ENCODE data around the gene BATF2. TPM values are rescaled to one million over a fixed set of nuclear protein-coding genes. Genes with fewer than 3 reads are reported as not detected.

Gene BATF2
- total and polyA plus RNA-seq, 9 of the 15 experiments (the other 6 are each of a cell fraction or from before 2014, with no cell fraction given): 1.7 to 8.9 (median 6.4) TPM

DNA sequence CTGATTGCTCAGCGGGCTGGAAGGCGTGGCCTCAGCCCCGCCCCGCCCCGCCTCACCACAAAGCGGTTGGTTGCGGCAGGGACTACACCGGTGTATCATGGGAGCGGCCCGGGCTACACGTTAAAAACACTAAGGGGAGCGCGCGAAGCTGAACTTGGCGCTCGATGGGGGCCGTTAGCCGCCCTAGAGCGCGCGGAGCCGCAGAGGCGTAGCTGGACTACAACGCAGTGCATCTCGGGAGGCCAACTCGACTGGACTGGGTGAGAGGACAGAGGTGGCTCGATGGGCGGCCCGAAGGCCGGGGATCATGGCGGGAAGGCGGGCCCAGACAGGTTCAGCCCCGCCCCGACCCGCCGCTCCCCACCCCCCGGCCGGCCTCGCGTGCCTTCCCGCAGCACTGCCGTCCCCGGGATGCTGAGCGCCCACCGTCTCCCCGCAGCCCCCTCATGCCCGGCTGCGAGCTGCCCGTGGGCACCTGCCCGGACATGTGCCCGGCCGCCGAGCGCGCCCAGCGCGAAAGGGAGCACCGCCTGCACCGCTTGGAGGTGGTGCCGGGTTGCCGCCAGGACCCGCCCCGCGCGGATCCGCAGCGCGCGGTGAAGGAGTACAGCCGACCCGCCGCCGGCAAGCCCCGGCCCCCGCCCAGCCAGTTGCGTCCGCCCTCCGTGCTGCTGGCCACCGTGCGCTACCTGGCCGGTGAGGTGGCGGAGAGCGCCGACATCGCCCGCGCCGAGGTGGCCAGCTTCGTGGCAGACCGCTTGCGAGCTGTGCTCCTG, 44.3 kb upstream of the BATF2 start, which contains the start of gene SAC3D1 (continued):
- TF ChIP-seq, protein P1, sequence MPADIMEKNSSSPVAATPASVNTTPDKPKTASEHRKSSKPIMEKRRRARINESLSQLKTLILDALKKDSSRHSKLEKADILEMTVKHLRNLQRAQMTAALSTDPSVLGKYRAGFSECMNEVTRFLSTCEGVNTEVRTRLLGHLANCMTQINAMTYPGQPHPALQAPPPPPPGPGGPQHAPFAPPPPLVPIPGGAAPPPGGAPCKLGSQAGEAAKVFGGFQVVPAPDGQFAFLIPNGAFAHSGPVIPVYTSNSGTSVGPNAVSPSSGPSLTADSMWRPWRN (IDR thresholded peaks at IDR 0.05; ENCODE audit: low read depth): no peak
- TF ChIP-seq BRCA1 (IDR thresholded peaks at IDR 0.05): no peak
- TF ChIP-seq BRCA1 (CRISPR knock-in tag; IDR thresholded peaks at IDR 0.05): peak; percentile 32; the same call in 1 of the 2 replicates
- TF ChIP-seq GABPB2 (CRISPR knock-in tag; conservative IDR thresholded peaks at IDR 0.05): no peak
- TF ChIP-seq CBX3 (IDR thresholded peaks at IDR 0.05; ENCODE audit: borderline replicate concordance in 1 of 2, low read length in 2 of 2): no peak
- TF ChIP-seq HLTF (IDR thresholded peaks at IDR 0.05): no peak
- no peak for TF ChIP-seq HNRNPUL1 (IDR thresholded peaks at IDR 0.05; ENCODE audit: low read length)
- TF ChIP-seq ZNF282 (CRISPR knock-in tag; IDR thresholded peaks at IDR 0.05): 0 out of 2 replicates have a peak, but pooled peaks have one; percentile 80
- no peak for TF ChIP-seq ZKSCAN1 (IDR thresholded peaks at IDR 0.05; ENCODE audit: low read depth, low read length)
- TF ChIP-seq ZNF239 (CRISPR knock-in tag; IDR thresholded peaks at IDR 0.05): no peak
- no peak for TF ChIP-seq TAF15 (IDR thresholded peaks at IDR 0.05; ENCODE audit: low read depth, low read length)
- no peak for TF ChIP-seq HSF4 (CRISPR knock-in tag; IDR thresholded peaks at IDR 0.05; ENCODE audit: borderline replicate concordance)
- TF ChIP-seq GTF2A2 (tag; IDR thresholded peaks at IDR 0.05): no peak
- TF ChIP-seq MEIS2 (IDR thresholded peaks at IDR 0.05; ENCODE audit: partially characterized antibody): no peak
- TF ChIP-seq, protein P2, sequence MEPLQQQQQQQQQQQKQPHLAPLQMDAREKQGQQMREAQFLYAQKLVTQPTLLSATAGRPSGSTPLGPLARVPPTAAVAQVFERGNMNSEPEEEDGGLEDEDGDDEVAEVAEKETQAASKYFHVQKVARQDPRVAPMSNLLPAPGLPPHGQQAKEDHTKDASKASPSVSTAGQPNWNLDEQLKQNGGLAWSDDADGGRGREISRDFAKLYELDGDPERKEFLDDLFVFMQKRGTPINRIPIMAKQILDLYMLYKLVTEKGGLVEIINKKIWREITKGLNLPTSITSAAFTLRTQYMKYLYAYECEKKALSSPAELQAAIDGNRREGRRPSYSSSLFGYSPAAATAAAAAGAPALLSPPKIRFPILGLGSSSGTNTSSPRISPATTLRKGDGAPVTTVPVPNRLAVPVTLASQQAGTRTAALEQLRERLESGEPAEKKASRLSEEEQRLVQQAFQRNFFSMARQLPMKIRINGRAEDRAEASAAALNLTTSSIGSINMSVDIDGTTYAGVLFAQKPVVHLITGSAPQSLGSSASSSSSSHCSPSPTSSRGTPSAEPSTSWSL (CRISPR knock-in tag; IDR thresholded peaks at IDR 0.05; ENCODE audit: borderline replicate concordance): no peak
- TF ChIP-seq CEBPB (tag; IDR thresholded peaks at IDR 0.05): no peak
- TF ChIP-seq FOXM1 (IDR thresholded peaks at IDR 0.05; ENCODE audit: low read depth): peak; percentile 81
- TF ChIP-seq FOXM1 (CRISPR knock-in tag; IDR thresholded peaks at IDR 0.05; ENCODE audit: low read depth): no peak; the same call in 1 of the 2 replicates
- TF ChIP-seq, protein P3, sequence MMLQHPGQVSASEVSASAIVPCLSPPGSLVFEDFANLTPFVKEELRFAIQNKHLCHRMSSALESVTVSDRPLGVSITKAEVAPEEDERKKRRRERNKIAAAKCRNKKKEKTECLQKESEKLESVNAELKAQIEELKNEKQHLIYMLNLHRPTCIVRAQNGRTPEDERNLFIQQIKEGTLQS (IDR thresholded peaks at IDR 0.05): no peak
- TF ChIP-seq, protein P3 (CRISPR knock-in tag; conservative IDR thresholded peaks at IDR 0.05): 0 out of 2 replicates have a peak, but pooled peaks have one; percentile 18
- no peak for TF ChIP-seq TCFL5 (CRISPR knock-in tag; conservative IDR thresholded peaks at IDR 0.05)
- TF ChIP-seq SMC3 (conservative IDR thresholded peaks at IDR 0.05; ENCODE audit: insufficient read depth, low read depth, low read length): no peak
- no peak for TF ChIP-seq DNMT1 (IDR thresholded peaks at IDR 0.05)
- peak; percentile 52 for TF ChIP-seq FIP1L1 (IDR thresholded peaks at IDR 0.05; ENCODE audit: low read depth, low read length, poor library complexity, severe bottlenecking)
- TF ChIP-seq, protein P4, sequence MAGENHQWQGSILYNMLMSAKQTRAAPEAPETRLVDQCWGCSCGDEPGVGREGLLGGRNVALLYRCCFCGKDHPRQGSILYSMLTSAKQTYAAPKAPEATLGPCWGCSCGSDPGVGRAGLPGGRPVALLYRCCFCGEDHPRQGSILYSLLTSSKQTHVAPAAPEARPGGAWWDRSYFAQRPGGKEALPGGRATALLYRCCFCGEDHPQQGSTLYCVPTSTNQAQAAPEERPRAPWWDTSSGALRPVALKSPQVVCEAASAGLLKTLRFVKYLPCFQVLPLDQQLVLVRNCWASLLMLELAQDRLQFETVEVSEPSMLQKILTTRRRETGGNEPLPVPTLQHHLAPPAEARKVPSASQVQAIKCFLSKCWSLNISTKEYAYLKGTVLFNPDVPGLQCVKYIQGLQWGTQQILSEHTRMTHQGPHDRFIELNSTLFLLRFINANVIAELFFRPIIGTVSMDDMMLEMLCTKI (IDR thresholded peaks at IDR 0.05; ENCODE audit: partially characterized antibody): no peak
